Keratinocyte (primary cell): Measurements from ENCODE around the gene C1orf35. TPM values are rescaled to one million over a fixed set of nuclear protein-coding genes. Genes with fewer than 3 reads are reported as not detected.

Experiments used
- DNase-seq: peaks from one replicate; pipeline ENCODE4 v3.0.0-alpha.2; 2011; ENCODE audit warnings: low read depth, missing footprints, low spot score
- FAIRE-seq: peaks from 2 replicates; lab custom pipeline; 2011; peaks lifted over from hg19 to GRCh38; lab: Jason Lieb, UNC
- H2AFZ ChIP-seq: 2 replicates; pipeline ENCODE4 v1.6.0; 2012; ENCODE audit warnings: low read length, control low read depth, inconsistent platforms; ENCODE audit not compliant: control insufficient read depth
- H3K27ac ChIP-seq: 2 replicates; pipeline ENCODE4 v1.5.1; 2011; ENCODE audit warnings: low read length; ENCODE audit not compliant: control insufficient read depth, insufficient read depth
- H3K27me3 ChIP-seq: 3 replicates; pipeline ENCODE4 v1.6.0; 2011; ENCODE audit warnings: low read length; ENCODE audit not compliant: control insufficient read depth, insufficient read depth; ENCODE audit errors: extremely low read depth
- H3K36me3 ChIP-seq, 2 experiments: 2 replicates in 1 of 2; 3 replicates in 1 of 2; pipeline ENCODE4 v1.5.1; 2011; ENCODE audit warnings: low read length in 2 of 2, mild to moderate bottlenecking in 1 of 2; ENCODE audit not compliant: control insufficient read depth in 2 of 2, insufficient read depth in 2 of 2; ENCODE audit errors: extremely low read depth in 1 of 2
- H3K4me1 ChIP-seq: 3 replicates; pipeline ENCODE4 v1.5.1; 2011; ENCODE audit warnings: low read length; ENCODE audit not compliant: control insufficient read depth, insufficient read depth; ENCODE audit errors: extremely low read depth
- H3K4me2 ChIP-seq: 3 replicates; pipeline ENCODE4 v1.6.0; 2011; ENCODE audit warnings: low read depth, low read length; ENCODE audit not compliant: control insufficient read depth, insufficient read depth; ENCODE audit errors: extremely low read depth
- H3K4me3 ChIP-seq, 3 experiments: fragments of 200-600 bp in 1 of 3; sonication (generic) in 1 of 3; 2 replicates in 2 of 3; 3 replicates in 1 of 3; pipeline ENCODE4 v1.5.1; 2011 to 2016; ENCODE audit warnings: low read length in 3 of 3, mild to moderate bottlenecking in 3 of 3, control low read depth in 2 of 3, inconsistent platforms in 1 of 3, low read depth in 1 of 3, mixed read lengths in 1 of 3, mixed run types in 1 of 3, moderate library complexity in 1 of 3; ENCODE audit not compliant: control insufficient read depth in 2 of 3, insufficient read depth in 2 of 3; ENCODE audit errors: extremely low read depth in 1 of 3
- H3K79me2 ChIP-seq: 2 replicates; pipeline ENCODE4 v1.6.0; 2012; ENCODE audit warnings: low read length; ENCODE audit not compliant: control insufficient read depth, insufficient read depth
- H3K9ac ChIP-seq: 3 replicates; pipeline ENCODE4 v1.6.0; 2011; ENCODE audit warnings: low read length; ENCODE audit not compliant: control insufficient read depth, insufficient read depth; ENCODE audit errors: extremely low read depth
- H3K9me1 ChIP-seq: 3 replicates; pipeline ENCODE4 v1.6.0; 2011; ENCODE audit warnings: low read length; ENCODE audit not compliant: control insufficient read depth, insufficient read depth; ENCODE audit errors: extremely low read depth
- H3K9me3 ChIP-seq: 2 replicates; pipeline ENCODE4 v1.5.1; 2012; ENCODE audit warnings: low read depth, low read length; ENCODE audit not compliant: control insufficient read depth
- H4K20me1 ChIP-seq: 3 replicates; pipeline ENCODE4 v1.6.0; 2011; ENCODE audit warnings: low read length; ENCODE audit not compliant: control insufficient read depth, insufficient read depth; ENCODE audit errors: extremely low read depth
- CTCF ChIP-seq, 3 experiments: IDR thresholded peaks in 1 of 3; conservative IDR thresholded peaks in 1 of 3; optimal IDR thresholded peaks in 1 of 3; 2 replicates in 2 of 3; 3 replicates in 1 of 3; pipeline versions ENCODE3 to v1.5.1; 2011; ENCODE audit warnings: low read length in 3 of 3, mild to moderate bottlenecking in 3 of 3, moderate library complexity in 2 of 3, control low read depth in 1 of 3, inconsistent platforms in 1 of 3; ENCODE audit not compliant: insufficient read depth in 2 of 3; ENCODE audit errors: extremely low read depth in 1 of 3
- EZH2 ChIP-seq: IDR thresholded peaks from one replicate; pipeline ENCODE4 v1.6.1; 2012; ENCODE audit warnings: inconsistent platforms, mild to moderate bottlenecking, low read length, moderate library complexity
- dilution Hi-C: fragments of 300-500 bp; cut with MboI; formaldehyde crosslinking; loops from one replicate; pipeline ENCODE4 v1.7.0; 2020; ENCODE audit warnings: low sequenced_read_pairs; ENCODE audit not compliant: extremely low pct_ligation_motif_present
- polyA plus RNA-seq, 5 experiments: library from polyadenylated mRNA; depleted of rRNA in 3 of 5; stranded (reverse) in 3 of 5; stranded (forward) in 1 of 5; unstranded in 1 of 5; fragments of >200 nt; gene quantifications; 1 replicate in 1 of 5; 2 replicates in 3 of 5; 3 replicates in 1 of 5; pipeline versions ENCODE4 v1.2.1 to v1.2.3, GENCODE V29; 2011 to 2012; ENCODE audit warnings: missing spikeins in 2 of 5, low read depth in 1 of 5, low replicate concordance in 1 of 5

C1orf35 gene
- polyA plus RNA-seq, 1 donor (not counting 4 experiments of a cell fraction or from before 2014, with no cell fraction given), result 8.2 TPM

DNA sequence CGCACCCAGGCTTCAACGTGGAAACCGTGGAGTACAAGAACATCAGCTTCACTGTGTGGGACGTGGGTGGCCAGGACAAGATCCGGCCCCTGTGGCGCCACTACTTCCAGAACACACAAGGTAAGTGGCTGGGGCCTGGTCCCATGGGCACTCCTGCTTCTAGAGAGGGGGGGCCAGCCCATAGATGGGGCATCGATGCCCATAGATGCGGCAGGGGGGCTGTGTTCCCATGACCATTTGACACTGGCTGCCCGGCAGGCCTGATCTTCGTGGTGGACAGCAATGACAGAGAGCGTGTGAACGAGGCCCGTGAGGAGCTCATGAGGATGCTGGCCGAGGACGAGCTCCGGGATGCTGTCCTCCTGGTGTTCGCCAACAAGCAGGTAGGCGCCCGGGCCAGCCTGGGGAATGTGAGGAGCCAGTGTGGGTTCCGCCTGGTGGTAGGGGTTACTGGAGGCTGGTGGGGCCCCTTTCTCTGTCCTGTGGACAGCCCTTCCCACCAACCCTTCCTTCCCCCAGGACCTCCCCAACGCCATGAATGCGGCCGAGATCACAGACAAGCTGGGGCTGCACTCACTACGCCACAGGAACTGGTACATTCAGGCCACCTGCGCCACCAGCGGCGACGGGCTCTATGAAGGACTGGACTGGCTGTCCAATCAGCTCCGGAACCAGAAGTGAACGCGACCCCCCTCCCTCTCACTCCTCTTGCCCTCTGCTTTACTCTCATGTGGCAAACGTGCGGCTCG, 5.6 kb downstream of the C1orf35 start:
- peaks cover 90% of the 10 kb centered on the region for H3K79me2 ChIP-seq
- H3K9me1 ChIP-seq, result peaks cover 4% of the 10 kb centered on the region
- peaks cover 29 to 42% of the 10 kb centered on the region in 2 experiments for H3K36me3 ChIP-seq
- peaks cover 68% of the 10 kb centered on the region for H4K20me1 ChIP-seq
- FAIRE-seq (no peak), DNase-seq (no peak)
- no peak overlapping the region for H3K4me3 ChIP-seq
- H3K9me3 ChIP-seq, result peaks cover 5% of the 10 kb centered on the region
- H3K27ac ChIP-seq, result no peak overlapping the region
- no peaks in the 10 kb centered on the region for H3K27me3 ChIP-seq
- dilution Hi-C loops, result no loop called here
- no peak overlapping the region for H3K9ac ChIP-seq
- peaks cover 8% of the 10 kb centered on the region for H3K4me1 ChIP-seq
- no peak overlapping the region for H2AFZ ChIP-seq
- H3K4me2 ChIP-seq, result no peak overlapping the region
- TF ChIP-seq CTCF (optimal IDR thresholded peaks at IDR 0.05 in 1 of 3, IDR thresholded peaks at IDR 0.05 in 1 of 3, conservative IDR thresholded peaks at IDR 0.05 in 1 of 3; ENCODE audit: extremely low read depth in 1 of 3, insufficient read depth in 2 of 3, low read length in 3 of 3), result no peak

GRCh38 chr1:228096416-228097332, 6.5 kb downstream of the C1orf35 start:
- Histone ChIP-seq H3K4me3 (no peak overlapping the region), H3K4me1 (peaks cover 14% of the 10 kb centered on the region), H3K27me3 (no peaks in the 10 kb centered on the region), H3K4me2 (no peak overlapping the region), H3K9me3 (peaks cover 5% of the 10 kb centered on the region), H3K27ac (no peak overlapping the region), H3K9ac (no peak overlapping the region), H4K20me1 (peaks cover 75% of the 10 kb centered on the region), H2AFZ (no peak overlapping the region), H3K36me3 (peaks cover 31 to 45% of the 10 kb centered on the region in 2 experiments), H3K9me1 (peaks cover 4% of the 10 kb centered on the region), H3K79me2 (peaks cover 92% of the 10 kb centered on the region)
- no peak for TF ChIP-seq EZH2
- FAIRE-seq (no peak), DNase-seq (no peak)
- dilution Hi-C loops, result no loop called here
